IPS-18c (cell line): Measurements from ENCODE around the gene IGFBP1.
A peak's percentile ranks its signal among the peaks of the same experiment; 100 is the strongest.
"Not testable (repeated sequence)": the region's sequence is repeated elsewhere in the genome, so short reads cannot be mapped to it uniquely, and the experiment has no call there.

Experiments
- H3K4me3 ChIP-seq: 2 replicates; pipeline ENCODE4 v1.7.0; 2013; ENCODE audit warnings: low read depth, mild to moderate bottlenecking, low read length, moderate library complexity; ENCODE audit not compliant: insufficient read depth
- H3K9me3 ChIP-seq: one replicate; pipeline ENCODE4 v1.6.1; 2013; ENCODE audit warnings: mild to moderate bottlenecking, low read length, moderate library complexity; ENCODE audit not compliant: control insufficient read depth, insufficient read depth

The IGFBP1 gene

DNA sequence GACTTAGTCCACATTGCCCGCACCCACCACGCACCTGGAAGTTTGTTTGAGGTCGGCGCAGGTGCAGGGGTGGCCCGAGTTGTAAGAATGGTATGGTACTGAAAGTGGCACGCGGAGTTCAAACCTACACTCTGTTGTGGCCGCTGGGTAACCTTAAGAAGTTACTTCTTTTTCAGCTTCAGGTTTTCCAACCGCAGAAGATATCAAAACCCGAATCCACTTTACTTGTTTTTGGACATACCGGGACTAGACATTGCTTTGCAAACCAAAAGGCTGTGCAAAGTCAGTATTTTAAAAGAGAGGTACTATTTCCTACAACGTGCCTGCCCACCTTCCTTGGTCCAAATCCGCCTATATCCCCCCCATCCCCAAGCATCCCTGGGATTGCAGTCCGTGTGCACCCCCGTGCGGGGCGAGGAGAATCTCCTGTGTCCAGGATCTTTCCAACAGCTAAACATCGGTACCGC, 31.7 kb downstream of the IGFBP1 start:
- no peaks in the 10 kb centered on the region for H3K9me3 ChIP-seq
- H3K4me3 ChIP-seq: peak overlapping the region; percentile 71

DNA sequence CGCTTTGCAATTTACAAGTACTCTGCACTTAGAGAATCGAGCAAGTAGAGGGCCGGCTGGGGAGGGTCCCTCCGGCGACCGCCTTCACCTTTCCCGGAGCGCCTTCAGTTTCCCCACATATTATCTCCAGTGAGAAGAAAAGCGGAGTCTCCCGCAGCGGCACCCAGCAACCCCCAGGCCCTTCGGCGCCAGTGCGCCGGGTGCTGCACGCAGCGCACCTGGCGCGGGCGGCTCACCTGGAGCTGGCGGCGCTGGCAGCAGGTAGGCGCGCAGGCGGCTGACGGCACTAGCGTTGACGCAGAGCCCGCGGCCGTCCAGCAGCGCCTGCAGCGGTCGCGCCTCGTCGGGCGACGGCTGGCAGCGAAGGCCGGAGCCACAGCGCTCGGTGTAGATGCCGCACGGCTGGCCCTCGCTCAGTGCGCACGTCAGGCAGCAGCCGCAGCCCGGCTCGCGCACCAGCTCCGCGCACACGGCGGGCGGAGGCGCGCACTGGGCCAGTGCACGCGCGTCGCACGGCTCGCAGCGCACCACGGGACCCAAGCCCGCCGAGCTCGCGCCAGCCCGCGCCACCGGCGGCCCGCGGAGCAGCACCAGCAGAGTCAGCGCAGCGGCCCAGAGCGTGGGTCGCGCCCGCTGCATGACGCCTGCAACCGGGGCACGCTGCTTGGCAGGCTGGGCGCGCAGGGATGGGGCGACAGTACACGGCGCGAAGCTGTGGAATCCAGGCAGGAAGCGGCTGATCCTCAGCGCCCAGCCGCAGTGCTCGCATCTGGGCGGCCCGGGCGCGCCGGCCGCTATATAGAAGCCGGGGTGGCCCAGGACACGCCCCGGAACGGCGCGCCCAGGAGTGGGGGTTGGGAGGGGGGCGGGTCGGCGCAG, 32.5 kb downstream of the IGFBP1 start, which contains the start of gene IGFBP3:
IGFBP3 (minus strand) TSS at position 771 of the 879 bp plus-strand sequence; CDS start at position 639, 132 bp downstream.
- peak within 1 kb of the TSS; percentile 71 for H3K4me3 ChIP-seq

DNA sequence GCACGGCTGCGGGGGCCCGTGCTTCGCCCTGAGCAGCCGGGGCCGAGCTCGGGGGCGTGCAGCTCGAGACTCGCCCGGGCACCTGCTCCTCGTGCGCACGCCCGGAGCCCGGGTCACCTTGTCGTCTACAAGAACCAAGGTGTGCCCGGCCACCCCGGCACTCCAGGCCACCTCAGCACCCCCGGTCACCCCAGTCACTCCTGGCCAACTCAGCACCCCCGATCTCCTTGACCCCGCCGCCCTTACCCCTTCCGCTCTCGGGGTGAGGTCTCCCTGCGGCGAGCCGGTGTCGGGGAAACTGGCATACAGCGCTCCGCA, 33.1 kb downstream of the IGFBP1 start:
- H3K4me3 ChIP-seq: peak overlapping the region; percentile 71
- no peaks in the 10 kb centered on the region for H3K9me3 ChIP-seq

More for the DNA sequence above, 32.5 kb downstream of the IGFBP1 start, which contains the start of gene IGFBP3:
- H3K9me3 ChIP-seq: no peaks in the 10 kb centered on the region

DNA sequence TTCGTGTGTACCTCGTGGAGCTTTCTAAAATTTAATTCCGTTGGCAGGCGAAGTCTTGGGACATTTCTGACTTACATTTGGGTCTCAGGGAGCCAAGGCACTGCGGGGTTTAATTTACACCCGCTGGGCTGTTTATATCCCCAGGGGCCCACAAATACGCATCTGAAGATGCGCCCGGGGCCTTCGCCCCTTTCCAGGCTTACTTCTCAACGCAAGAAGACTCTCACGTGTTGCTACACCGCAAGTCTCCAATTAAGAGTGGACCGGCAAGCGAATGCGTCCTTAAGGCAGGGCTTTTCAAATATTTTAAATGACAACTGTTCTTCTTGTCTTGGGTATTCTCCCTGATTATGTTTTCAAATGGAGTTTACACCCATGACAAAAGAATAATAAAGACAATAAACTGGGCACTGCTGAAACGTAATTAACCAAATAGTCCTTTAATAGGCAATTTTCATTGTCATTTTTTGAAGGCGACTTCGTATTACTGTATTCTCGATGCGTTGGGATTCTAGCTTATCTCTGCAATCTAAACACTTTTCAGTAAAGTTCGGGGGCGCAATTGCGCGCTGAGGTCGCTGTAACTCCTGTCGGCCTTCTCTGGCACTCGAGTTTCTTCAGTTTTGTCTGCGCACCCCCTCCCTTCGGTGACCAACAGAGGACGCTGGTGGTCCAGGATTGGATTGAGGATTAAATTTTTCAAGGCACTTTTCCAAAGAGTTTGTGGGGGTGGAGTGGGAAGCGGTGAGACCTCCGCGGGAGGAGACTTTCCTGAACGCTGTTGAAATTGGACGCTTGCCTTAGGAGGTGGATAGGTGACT, 33.6 kb downstream of the IGFBP1 start:
- Histone ChIP-seq H3K4me3 (peak overlapping the region; percentile 71), H3K9me3 (no peaks in the 10 kb centered on the region)

DNA sequence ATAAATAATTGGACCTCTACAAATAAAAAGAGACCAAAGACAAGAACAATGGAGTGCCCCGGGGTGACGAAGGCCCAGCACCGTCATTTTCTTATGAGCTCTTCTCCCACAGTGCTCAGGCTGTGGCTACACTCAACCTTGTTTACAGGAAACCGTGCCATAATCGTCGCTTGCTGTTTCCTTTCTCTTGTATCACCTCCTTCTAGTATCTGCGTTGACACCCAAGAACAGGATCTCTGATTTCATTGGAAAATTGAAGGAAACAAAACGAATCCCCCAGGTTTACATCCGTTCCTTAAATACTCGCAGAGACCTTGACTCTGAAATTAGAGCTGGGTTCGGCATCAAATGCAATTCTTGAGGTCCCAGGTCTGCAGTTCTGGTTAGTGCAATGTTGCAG, 34.5 kb downstream of the IGFBP1 start:
- H3K9me3 ChIP-seq: no peaks in the 10 kb centered on the region
- H3K4me3 ChIP-seq: peak overlapping the region; percentile 55

DNA sequence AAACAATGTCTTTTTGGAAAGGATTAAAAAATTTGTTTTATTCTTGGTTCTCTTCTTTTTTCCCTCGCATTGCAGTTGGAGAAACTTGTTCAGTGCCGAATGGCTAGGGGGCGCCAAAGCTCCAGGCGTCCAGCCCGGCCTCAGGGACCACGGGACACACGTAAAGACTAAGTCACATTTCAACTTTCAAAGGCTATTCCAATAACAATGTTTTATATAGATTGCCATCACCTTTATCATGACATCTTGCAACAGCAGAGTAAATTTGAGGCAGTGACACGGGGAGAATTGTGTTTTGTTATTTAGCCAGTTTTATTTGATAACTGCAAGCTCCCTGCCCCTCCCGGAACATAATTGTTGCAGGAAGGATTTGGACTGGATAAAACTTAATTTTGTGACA, 35.0 kb downstream of the IGFBP1 start:
- Histone ChIP-seq H3K9me3 (no peaks in the 10 kb centered on the region), H3K4me3 (no peak overlapping the region)

DNA sequence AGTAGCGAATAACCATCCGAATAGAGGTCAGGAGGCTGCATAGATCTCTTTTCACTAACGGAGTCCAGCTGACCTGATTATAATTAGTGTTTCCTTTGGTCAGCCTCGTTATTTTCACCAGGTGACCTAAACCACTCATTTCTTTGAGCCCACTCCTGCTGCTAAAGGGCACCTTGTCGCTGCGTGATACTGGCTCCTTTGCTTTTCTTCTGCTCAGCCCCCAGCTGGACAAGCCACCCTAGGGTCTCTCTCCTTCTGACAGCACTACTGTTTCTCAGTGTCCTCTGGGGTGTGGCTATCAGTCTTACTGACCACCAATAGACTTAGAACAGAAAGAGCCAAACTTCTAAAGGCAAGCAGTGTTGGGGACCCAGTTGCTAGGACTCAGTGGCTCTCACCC, 35.5 kb downstream of the IGFBP1 start:
- no peak overlapping the region for H3K4me3 ChIP-seq
- no peaks in the 10 kb centered on the region for H3K9me3 ChIP-seq

DNA sequence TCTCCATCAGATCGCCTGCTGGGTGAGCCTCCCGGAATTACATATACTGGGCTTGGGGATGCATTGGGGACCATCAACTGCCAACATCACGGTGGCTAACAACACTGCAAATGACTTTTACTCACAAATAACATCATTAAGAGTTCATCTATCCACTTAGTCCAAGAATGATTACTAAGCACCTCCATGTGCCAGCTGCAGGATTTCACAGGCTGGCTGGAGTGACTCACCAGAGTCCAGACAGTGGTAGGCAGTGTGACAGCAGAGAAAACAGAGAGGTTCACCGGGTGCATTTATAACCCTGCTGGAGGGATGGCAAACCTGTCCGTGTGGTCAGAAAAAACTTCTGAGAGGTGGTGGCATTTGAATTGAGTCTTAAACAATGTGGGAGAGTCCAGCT, 36.0 kb downstream of the IGFBP1 start:
- Histone ChIP-seq H3K9me3 (no peaks in the 10 kb centered on the region), H3K4me3 (no peak overlapping the region)

DNA sequence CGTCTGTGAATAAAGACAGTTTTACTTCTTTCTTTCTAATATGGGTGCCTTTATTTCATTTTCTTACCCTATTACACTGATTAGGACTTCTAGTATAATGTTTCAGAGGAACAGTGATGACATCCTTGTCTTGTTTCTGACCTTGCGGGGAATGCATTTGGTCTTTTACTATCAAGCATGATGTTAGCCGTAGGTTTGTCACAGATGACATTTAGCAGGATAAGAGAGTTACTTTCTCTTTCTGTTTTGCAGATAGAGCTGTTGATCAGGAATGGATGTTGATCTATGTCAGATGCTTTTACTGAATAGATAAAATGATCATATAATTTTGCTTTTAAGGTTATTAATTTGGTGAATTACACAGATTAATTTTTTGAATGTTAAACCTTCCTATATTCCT, 39.4 kb downstream of the IGFBP1 start:
- Histone ChIP-seq H3K9me3 (no peaks in the 10 kb centered on the region), H3K4me3 (no peak overlapping the region)

DNA sequence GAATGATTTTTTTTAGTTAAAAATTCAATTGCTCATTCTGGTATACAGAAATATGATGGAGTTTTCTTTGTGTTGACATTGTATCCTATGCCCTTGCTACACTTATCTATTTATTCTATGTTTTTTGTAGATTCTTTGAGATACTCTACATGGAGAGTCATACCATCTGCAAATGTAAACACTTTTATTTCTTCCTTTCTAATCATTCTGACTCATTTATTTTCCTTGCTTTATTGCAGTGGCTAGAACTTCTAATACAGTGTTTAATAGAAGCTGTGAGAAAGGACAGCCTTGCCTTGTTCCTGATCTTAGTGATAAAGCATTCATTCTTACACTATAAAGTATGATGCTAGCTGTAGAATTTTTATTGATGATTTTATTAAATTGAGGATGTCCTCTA, 42.7 kb downstream of the IGFBP1 start:
- Histone ChIP-seq H3K4me3 (no peak overlapping the region), H3K9me3 (no peaks in the 10 kb centered on the region)

DNA sequence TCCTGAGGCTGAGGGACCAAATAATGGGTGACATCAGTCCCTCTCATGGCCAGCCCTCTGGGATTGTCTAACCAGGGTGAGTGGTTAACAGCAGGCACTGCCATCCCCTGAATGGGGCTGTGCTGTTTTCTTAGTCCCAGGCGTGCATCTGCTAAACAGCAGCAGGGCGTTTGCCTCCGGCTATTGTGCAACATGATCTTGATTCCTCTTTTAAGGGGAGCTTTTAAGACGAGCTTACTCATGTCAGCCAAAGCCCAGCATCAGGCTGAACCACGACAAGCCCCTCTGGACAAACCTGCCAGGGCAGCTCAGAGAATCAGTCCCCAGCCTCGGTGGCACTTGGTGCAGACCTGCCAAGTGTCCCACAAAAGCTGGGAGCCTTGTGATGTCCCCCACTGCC, 49.0 kb downstream of the IGFBP1 start:
- Histone ChIP-seq H3K4me3 (no peak overlapping the region), H3K9me3 (no peaks in the 10 kb centered on the region)

DNA sequence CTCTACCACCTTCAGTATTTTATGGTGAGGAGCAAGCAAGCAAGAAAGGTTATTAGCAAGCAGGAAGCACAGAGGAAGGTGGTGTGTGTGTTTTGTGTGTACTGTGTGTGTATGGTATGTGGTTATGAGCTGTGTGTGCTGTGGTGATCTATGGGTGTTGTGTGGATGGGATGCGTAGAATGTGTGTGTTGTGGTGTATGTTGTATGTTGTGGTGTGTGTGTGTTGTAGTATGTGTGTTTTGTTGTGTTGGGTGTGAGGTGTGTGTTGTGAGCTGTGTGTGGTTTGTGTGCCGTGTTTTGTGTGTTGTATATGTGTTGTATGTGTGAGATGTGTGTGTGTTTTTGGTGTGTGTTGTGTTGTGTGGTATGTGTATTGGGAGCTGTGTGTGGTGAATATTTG, 49.6 kb downstream of the IGFBP1 start:
- no peak overlapping the region for H3K4me3 ChIP-seq
- no peaks in the 10 kb centered on the region for H3K9me3 ChIP-seq

DNA sequence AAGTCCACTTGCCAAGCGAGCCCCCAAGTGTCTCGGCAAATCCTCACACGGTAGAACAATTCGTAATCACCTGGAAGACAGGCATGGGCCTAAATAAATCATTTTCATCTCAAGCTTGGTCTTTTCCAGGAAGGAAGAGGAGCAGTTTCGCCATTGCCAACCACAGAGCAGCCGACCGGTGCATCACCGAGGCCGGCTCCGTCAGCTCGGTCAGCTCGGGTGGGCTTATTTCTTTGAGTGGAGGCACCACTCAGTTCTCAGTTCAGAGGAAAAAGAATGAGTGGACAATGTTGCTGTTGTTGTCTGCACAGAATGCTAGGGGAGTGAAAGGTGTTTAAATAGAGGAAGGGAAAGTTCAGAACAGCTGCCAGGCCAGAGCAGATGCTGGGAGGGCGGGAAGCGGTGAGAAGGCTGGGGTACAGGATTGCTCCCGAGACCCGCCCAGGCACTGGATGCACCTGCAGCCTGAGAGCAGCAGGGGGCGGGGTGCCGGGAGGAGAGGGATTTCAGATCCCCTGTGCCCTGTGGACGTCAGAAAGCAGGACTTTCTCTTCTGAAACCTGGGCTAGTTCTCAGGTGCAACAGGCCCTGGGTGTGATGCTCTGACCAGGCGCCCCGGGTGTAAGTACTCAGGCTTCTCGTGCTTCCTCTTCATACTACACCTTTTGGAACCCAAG, 50.5 kb downstream of the IGFBP1 start:
- H3K4me3 ChIP-seq: no peak overlapping the region
- H3K9me3 ChIP-seq: no peaks in the 10 kb centered on the region

DNA sequence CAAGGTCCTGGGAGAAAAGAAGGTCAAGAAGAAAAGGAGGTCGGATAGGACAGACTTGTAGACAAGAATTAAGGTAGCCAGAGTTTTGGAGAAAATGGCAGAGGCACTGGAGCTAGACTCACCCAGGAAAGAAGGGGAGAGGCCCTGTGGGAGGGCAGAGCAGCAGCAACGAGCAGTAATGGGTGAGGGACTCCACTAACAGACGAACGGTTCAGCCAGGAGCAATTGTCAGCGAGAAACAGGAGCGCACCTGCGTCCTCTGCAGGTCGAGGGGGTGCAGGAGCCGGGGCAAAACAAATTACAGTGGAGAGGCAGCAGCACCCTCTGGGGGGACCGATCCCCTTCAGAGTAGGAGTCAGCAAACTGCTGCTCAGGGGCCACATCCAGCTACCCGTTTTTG, 51.3 kb downstream of the IGFBP1 start:
- H3K9me3 ChIP-seq: no peaks in the 10 kb centered on the region
- no peak overlapping the region for H3K4me3 ChIP-seq

DNA sequence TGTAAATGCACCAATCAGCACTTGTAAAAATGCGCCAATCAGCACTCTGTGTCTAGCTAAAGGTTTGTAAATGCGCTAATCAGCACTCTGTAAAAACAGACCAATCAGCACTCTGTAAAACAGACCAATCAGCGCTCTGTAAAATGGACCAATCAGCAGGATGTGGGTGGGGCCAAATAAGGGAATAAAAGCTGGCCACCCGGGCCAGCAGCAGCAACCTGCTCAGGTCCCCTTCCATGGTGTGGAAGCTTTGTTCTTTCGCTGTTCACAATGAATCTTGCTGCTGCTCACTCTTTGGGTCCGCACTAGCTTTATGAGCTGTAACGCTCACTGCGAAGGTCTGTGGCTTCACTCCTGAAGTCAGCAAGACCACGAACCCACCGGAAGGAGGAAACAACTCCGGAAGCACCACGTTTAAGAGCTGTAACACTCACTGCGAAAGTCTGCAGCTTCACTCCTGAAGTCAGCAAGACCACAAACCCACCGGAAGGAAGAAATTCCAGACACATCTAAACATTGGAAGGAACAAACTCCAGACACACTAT, 52.0 kb downstream of the IGFBP1 start:
- H3K9me3 ChIP-seq, H3K4me3 ChIP-seq: not testable (repeated sequence)

DNA sequence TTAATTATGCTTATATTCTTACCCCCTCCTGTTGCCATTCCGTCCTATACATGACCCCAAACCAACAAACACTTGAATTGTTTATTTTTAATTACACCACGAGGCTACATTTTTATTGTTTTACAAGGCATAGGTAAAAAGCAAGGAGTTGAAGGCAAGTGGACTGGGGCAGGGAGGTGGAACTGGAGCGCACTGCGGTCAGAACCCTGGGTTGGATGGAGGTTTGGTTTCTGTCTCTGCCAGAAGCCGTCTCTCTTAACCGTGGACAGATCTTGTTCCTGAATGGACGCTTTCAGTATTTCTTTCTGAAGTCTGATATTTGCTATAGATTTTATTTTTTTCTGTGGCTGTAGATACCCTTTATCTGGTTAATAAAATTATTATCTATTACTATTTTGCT, 52.7 kb downstream of the IGFBP1 start:
- Histone ChIP-seq H3K9me3 (no peaks in the 10 kb centered on the region), H3K4me3 (no peak overlapping the region)
